Right ventricle myocardium inferior (tissue), 1 donor: ENCODE measurements around the gene TMPRSS9. TPM values are rescaled to one million over a fixed set of nuclear protein-coding genes. Genes with fewer than 3 reads are reported as not detected.
"Not testable (repeated sequence)": the region's sequence is repeated elsewhere in the genome, so short reads cannot be mapped to it uniquely, and the experiment has no call there.

Experiments used
- ATAC-seq: fragments of 200-7000 bp; cut with Tn5 transposase; one replicate; pipeline ENCODE4 v1.9.1; 2020; ENCODE audit warnings: mild to moderate bottlenecking, moderate library complexity
- DNase-seq: peaks from one replicate; pipeline ENCODE4 v3.0.0; 2021; ENCODE audit errors: missing footprints
- intact Hi-C: fragments of 100-400 bp; cut with DNase I; formaldehyde crosslinking; loops from one replicate; pipeline ENCODE4 v1.11.0; 2022
- total RNA-seq: library from RNA; stranded (reverse); fragmentation: NEBNext Ultra II Directional; extraction: Animal tissue kit (Norgen Biotek cat#: 25700); gene quantifications from one replicate; pipeline ENCODE4 v1.2.1, GENCODE V29; 2021
- donor health status: DM: no; HTN: yes; CAD: no; lungs with severe emphysema.

TMPRSS9 gene
- total RNA-seq, 1 donor from 2014 or later: not detected

DNA sequence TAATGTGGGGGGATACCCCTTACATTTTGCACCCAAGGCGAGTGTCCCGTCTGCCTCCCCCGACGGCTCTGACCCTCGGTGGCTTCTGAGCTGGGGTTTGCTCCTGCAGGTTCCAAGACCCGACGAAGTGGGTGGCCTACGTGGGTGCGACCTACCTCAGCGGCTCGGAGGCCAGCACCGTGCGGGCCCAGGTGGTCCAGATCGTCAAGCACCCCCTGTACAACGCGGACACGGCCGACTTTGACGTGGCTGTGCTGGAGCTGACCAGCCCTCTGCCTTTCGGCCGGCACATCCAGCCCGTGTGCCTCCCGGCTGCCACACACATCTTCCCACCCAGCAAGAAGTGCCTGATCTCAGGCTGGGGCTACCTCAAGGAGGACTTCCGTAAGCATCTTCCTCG, 48.2 kb downstream of the TMPRSS9 start:
- intact Hi-C loops: no loop called here
- no peak for ATAC-seq
- no peak for DNase-seq

DNA sequence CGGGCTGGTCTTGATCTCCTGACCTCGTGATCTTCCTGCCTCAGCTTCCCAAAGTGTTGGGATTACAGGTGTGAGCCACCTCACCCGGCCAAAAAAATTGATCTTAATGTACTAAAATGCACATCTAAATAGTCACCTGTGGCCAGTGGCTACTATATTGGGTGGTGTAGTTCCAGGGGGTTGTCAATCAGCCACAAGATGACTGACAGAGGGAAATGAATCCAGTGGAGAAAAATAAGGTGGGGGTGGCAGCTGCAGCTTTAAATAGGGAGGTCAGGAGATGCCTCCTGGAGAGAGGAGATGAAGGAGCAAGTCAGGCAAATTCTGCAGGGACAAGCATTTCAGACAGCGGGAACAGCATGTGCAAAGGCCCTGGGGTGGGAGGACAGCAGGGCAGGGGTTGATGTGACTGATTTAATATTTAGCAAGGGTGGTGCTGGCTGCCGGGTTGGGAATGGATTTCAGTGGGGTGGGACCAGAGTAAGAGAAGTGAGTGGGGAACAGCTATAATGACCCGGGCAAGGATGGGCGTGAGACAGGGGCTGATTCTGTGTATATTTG, 49.4 kb downstream of the TMPRSS9 start:
- no peak for DNase-seq
- intact Hi-C loops: no loop called here
- ATAC-seq: no peak

DNA sequence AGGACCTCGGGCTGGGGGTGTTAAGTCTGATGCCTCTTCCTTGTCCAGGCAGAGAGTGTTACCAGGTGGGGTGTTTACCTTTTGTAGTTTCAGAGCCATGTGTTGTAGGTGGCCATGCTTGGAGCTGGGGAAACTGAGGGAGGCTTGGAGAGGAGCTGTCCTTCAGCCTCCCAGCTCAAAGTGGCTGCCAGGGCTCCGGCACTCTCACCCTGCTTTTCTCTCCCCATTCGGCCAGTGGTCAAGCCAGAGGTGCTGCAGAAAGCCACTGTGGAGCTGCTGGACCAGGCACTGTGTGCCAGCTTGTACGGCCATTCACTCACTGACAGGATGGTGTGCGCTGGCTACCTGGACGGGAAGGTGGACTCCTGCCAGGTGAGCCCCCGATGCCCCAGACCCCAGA, 50.0 kb downstream of the TMPRSS9 start:
- DNase-seq: no peak

DNA sequence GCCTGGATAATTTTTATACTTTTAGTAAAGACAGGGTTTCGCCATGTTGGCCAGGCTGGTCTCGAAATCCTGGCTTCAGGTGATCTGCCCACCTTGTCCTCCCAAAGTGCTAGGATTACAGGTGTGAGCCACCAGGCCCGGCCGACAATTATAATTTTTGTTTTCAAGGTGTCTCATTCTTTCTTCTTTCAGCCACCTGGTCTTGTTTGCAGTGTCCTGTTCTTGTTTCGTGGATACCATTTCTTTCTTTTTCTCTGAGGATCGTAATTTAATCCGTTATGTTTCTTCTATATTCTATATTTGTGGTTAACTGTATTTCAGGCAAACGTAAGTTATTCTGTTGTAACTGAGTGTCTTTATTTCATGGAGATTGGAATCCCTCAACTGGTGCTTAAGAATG, 51.6 kb downstream of the TMPRSS9 start:
- DNase-seq (no peak), ATAC-seq (no peak)

More for the DNA sequence above, 50.0 kb downstream of the TMPRSS9 start:
- ATAC-seq: no peak
- intact Hi-C loops: no loop called here

DNA sequence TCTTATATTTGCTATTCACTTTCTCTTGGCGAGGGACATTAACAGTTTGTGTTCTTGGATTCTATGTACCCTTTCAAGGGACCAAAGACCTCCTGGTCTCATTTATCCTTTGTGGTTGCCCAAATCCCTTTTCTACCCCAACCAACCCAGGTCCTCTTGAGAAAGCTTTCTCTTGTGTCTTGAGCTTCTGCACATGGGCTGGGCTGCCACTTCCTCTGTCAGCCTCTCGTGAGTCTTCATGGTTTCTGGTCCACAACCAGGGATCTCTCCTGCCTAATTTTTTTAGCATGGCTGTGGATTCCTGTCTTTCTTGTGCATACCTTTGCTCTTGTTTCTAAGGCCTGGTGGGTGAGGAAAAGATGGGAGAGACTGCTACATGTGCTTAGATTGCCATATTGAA, 52.4 kb downstream of the TMPRSS9 start:
- DNase-seq (no peak), ATAC-seq (no peak)
- intact Hi-C loops: no loop called here

More for the DNA sequence above, 51.6 kb downstream of the TMPRSS9 start:
- intact Hi-C loops: no loop called here

DNA sequence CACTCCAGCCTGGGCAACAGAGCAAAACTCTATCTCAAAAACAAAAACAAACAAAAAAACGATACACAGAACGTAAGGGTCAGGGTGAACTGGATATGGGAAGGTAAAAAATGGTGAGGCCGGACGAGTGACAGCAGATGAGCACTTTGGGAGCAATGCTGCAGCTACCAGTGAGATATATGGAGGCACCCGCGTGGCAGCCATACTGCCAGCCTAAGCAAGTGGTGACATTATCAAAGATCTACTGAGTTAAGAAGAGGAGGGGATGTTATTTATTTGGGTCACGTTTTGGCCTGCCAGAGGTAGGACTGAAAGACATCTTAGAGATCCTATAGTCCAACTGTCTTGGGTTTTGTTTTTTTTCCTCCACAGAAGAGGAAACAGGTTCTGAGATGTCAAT, 53.1 kb downstream of the TMPRSS9 start:
- DNase-seq (no peak), ATAC-seq (no peak)
- intact Hi-C loops: no loop called here

DNA sequence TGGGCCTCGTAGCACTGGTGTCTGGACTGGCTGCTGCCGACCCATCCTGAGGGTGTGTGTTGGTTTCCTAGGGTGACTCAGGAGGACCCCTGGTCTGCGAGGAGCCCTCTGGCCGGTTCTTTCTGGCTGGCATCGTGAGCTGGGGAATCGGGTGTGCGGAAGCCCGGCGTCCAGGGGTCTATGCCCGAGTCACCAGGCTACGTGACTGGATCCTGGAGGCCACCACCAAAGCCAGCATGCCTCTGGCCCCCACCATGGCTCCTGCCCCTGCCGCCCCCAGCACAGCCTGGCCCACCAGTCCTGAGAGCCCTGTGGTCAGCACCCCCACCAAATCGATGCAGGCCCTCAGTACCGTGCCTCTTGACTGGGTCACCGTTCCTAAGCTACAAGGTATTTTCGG, 53.6 kb downstream of the TMPRSS9 start:
- DNase-seq (no peak), ATAC-seq (no peak)
- intact Hi-C loops: no loop called here

DNA sequence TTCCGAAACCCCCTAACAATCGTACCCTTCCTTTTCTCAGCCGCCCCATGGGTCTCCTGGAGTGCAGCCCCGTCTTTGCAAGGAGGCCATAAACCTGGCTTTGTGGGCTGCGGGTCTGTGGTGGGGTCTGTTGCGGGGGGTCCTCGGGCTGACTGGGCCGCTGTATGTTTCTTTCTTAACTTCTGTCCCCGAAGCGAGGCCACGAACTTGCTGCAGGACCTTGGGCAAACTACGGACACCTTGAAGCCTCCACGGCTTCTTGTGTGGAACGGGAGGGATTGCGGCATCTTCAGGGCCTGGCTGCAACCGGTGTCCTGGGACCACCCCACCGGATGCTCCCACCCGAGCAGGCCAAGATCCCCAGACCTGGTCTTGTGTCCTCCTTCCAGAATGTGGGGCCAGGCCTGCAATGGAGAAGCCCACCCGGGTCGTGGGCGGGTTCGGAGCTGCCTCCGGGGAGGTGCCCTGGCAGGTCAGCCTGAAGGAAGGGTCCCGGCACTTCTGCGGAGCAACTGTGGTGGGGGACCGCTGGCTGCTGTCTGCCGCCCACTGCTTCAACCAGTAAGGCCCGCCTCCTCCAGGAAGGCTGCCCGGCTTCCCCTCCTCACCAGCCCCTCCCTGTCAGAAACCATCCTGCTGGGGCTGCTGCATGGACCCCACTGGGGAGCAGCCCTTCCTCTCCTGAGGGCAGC, 55.4 kb downstream of the TMPRSS9 start:
- DNase-seq (no peak), ATAC-seq (peak; percentile 21)
- intact Hi-C loops: no loop called here

DNA sequence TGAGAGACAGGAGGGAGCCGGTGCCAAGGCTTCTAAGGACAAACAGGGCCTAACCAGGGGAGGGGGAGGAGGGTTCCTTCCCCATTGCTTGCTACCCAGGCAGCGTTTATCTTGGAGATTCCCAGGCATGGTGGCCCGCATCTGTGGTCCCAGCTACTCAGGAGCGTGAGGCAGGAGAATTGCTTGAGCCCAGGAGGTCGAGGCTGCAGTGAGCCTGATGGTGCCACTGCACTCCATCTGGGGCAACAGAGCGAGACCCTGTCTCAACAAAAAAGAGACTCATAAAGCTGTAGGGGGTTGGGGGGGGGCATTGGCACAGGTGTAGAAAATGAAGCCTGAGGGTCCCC, 55.9 kb downstream of the TMPRSS9 start:
- DNase-seq (no peak), ATAC-seq (no peak)
- intact Hi-C loops: no loop called here

DNA sequence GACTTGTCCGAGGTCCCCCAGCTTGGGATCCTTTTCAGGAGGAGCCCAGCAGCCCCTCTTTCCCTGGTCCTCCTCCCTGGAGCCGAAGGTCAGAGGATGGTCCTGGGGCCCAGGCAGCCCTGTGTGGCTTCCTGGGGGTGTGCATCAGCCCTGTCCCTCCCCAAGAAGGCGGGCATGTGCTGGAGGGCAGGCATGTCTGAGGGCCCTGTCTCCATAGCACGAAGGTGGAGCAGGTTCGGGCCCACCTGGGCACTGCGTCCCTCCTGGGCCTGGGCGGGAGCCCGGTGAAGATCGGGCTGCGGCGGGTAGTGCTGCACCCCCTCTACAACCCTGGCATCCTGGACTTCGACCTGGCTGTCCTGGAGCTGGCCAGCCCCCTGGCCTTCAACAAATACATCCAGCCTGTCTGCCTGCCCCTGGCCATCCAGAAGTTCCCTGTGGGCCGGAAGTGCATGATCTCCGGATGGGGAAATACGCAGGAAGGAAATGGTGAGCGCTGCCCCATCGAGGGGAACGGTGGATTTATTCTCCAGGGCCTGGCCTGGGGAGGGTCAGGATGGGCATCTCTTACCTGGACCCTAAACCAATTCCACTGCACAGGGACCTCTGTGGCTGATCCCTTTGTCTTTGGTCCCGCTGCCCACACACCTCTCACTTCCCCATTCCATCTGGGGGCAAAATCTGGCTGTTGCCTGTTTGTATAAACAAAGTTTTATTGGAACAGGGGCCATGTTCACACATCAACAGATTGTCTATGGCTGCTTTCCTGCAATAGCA, 56.4 kb downstream of the TMPRSS9 start:
- intact Hi-C loops: no loop called here
- ATAC-seq: peak; percentile 33
- DNase-seq: no peak

DNA sequence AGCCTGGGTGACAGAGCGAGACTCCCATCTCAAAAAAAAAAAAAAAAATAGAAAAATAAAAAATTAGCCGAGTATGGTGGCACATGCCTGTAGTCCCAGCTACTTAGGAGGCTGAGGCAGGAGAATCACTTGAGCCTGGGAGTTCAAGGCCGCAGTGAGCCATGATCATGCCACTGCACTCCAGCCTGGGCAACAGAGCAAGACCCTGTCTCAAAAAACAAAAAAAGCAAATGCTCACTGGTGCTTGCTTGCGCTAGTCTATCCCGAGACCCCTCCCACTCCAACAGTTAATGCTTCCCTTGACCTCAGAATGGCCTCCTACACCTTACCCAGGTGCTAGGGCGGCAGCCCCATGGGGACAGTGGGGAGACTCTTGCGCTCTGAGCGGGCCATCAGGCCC, 57.4 kb downstream of the TMPRSS9 start:
- DNase-seq, intact Hi-C loops, ATAC-seq: not testable (repeated sequence)

DNA sequence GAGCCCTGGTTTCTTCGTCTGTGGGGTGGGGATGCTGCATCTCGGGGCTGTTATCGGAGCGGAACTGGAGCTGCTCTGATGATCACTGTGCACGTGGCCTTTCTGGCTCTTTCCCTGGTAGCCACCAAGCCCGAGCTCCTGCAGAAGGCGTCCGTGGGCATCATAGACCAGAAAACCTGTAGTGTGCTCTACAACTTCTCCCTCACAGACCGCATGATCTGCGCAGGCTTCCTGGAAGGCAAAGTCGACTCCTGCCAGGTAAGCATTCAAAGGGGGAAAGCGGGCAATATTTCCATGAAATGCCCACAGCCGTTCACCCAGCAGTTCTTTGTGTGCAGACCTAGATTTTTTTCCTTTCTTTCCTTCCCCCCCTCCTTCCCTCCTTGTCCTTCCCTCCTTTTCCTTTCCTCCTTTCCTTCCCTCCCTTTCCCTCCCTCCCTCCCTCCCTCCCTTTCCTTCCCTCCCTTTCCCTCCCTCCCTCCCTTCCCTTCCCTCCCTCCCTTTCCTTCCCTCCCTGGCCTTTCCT, 57.9 kb downstream of the TMPRSS9 start:
- no peak for ATAC-seq
- intact Hi-C loops: no loop called here
- DNase-seq: no peak

DNA sequence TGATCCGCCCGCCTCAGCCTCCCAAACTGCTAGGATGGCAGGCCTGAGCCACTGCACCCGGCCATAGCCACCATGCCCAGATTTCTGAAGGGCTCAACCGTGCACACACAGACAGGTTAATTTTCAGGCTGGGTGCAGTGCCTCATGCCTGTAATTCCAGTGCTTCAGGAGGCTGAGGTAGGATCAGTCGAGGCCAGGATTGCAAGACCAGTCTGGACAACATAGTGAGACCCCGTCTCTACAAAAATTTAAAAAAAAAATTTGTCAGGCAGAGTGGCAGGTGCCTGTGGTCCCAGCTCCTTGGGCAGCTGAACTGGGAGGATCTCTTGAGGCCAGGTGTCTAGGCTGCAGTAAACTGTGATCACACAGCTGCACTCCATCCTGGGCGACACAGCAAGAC, 59.7 kb downstream of the TMPRSS9 start:
- intact Hi-C loops: no loop called here
- ATAC-seq (no peak), DNase-seq (no peak)

DNA sequence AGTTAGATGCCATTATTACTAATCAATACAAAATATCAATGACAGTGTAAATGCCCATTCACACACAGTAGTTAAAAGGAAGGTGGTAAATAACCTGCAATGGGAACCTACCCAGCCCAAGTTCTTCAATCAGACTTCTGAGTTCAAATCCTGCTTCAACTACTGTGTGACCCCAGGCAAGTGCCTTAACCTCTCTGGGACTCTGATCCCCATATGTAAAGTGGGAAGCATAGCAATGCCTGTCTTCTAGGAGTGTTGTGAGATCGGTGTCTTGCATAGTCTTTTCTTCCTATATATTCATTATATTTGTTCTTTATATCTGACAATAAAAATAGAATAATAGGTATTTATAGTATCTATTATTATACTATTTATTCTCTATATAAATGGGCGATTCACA, 60.4 kb downstream of the TMPRSS9 start:
- ATAC-seq (no peak), DNase-seq (no peak)
- intact Hi-C loops: no loop called here

DNA sequence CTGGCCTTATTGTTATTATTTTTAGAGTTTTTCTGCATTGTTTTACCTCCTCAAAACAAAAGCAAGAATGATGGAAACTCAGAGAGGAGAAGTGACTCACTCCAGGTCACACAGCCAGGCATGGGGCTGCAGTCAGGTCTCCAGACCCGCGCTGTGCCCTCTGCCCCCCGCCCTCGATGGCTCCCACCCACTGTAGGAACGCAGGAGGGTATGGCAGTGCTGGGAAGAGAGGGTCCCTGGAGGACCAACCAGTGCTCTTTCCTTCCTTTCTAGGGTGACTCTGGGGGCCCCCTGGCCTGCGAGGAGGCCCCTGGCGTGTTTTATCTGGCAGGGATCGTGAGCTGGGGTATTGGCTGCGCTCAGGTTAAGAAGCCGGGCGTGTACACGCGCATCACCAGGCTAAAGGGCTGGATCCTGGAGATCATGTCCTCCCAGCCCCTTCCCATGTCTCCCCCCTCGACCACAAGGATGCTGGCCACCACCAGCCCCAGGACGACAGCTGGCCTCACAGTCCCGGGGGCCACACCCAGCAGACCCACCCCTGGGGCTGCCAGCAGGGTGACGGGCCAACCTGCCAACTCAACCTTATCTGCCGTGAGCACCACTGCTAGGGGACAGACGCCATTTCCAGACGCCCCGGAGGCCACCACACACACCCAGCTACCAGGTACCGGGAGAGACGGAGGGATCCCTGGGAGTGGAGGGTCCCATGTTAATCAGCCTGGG, 61.7 kb downstream of the TMPRSS9 start:
- DNase-seq: no peak
- no peak for ATAC-seq
- intact Hi-C loops: no loop called here

DNA sequence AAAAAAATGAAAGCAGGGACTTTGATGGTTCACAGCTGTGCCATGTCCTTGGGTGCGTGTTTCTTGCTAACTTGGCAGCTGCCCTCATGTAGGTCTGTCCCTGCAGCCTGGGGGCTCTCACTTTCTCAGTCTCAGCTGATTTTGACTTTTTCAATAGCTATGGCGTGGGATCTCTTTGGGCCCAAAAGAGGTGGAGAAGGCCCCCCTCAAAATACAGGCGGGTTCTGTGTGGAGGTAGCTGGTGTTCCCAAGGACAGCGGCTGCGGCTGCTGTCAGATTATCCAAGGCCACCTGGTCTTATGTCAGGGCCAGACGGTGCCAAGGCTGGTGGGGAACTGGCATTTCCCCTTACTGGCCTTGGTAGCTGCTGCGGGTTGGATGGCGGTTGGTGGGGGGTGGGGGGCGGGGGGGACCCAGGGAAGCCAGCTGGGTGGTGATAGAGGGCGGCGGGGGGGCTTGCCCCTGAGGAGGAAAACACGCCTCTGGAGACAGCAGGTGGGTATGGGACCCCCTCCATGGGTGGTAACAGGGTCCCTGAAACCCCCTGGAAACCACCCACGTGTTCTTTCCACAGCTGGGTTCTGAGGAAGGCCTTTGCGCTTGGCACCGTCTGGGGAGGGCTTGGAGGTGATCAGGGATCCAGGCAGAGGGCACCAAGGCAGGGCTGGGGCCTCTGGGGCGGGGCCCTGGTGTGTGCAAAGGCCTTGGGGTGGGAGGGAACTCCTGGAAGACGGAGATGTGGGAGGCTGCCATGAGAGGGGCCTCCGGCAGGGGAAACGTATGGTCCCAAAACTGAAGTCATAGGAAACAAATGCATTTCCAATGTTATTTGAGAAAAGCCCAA, 63.2 kb downstream of the TMPRSS9 start:
- DNase-seq (no peak), ATAC-seq (no peak)
- intact Hi-C loops: no loop called here

DNA sequence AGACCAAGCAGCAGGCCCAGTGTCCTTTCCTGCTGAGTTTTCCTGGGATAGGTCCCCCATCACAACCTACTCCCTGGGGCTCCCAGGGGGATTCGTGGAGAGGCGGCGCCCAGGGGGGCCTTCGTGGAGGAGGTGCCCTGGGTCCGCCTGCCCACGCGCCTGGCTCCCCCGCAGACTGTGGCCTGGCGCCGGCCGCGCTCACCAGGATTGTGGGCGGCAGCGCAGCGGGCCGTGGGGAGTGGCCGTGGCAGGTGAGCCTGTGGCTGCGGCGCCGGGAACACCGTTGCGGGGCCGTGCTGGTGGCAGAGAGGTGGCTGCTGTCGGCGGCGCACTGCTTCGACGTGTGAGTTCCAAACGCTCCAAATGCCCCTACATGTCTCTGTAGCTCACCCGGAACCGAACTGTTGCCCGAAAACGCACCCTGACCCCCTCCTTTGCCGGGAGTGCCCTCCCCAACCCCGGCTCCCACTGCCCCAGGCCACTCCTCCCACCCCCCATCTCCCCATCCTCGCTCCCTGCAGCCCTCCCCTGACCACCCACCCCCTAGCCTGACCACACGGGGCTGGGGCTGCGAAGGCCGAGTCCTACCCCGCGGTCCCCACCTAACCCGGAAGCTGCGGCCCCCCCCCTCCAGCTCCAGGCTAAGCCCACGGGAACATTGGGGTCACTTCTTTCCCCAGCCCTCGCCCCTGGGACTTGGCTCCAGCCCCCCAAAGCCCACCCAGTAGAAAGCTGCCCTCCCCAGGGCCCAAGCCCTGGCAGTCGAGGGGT, 64.0 kb downstream of the TMPRSS9 start:
- ATAC-seq: no peak
- DNase-seq: no peak
- intact Hi-C loops: no loop called here
